Measurements from ENCODE around the gene MED14.

MED14 gene

GRCh38 chrX:40727093-40727492 is 8.2 kb downstream of the MED14 start:
- no peak for TF ChIP-seq CTCF (conservative IDR thresholded peaks at IDR 0.05)
- H3K27ac ChIP-seq = no peak overlapping the region

DNA sequence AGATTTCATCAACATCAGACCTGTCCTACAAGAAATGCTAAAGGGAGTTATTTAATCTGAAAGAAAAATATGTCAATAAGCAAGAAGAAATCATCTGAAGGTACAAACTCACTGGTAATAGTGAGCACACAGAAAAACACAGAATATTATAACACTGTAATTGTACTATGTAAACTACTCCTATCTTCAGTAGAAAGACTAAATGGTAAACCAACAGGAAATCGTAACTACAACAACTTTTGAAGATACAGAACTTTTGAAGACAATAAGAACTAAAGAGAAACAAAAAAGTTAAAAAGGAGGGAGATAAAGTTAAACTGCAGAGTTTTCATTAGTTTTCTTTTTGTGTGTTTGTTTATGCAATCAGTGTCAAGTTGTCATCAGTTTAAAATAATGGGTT is 12.4 kb downstream of the MED14 start:
- TF ChIP-seq CTCF (conservative IDR thresholded peaks at IDR 0.05) = no peak

GRCh38 chrX:40721489-40722106 is 13.7 kb downstream of the MED14 start:
- no peak for TF ChIP-seq CTCF (conservative IDR thresholded peaks at IDR 0.05)
- H3K27ac ChIP-seq = no peak overlapping the region

More for the DNA sequence above, 12.4 kb downstream of the MED14 start:
- no peak overlapping the region for H3K27ac ChIP-seq

DNA sequence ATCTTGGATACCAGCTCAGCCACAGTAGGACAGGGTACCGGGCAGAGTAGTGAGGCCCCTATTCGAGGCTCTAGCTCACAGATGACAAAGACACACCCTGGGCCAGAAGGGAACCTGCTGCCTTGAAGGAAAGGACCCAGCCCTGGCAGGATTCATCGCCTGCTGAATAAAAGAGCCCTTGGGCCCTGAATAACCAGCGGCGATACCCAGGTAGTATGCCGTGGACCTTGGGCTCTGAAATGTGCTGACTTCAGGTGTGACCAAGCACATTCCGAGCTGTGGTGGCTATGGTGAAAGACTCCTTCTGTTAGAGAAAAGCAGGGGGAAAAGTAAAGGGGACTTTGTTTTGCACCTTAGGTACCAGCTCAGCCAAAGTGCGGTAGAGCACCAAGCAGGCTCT is 14.6 kb downstream of the MED14 start:
- H3K27ac ChIP-seq = no peak overlapping the region
- TF ChIP-seq CTCF (conservative IDR thresholded peaks at IDR 0.05) = no peak

- no peak for TF ChIP-seq CTCF (conservative IDR thresholded peaks at IDR 0.05)
- no peak overlapping the region for H3K27ac ChIP-seq
These were observed 15.0 kb downstream of the MED14 start for GRCh38 chrX:40720339-40720738.

GRCh38 chrX:40719731-40720130 is 15.6 kb downstream of the MED14 start:
- TF ChIP-seq CTCF (conservative IDR thresholded peaks at IDR 0.05) = no peak
- no peak overlapping the region for H3K27ac ChIP-seq

GRCh38 chrX:40719218-40719617 is 16.1 kb downstream of the MED14 start:
- H3K27ac ChIP-seq = no peak overlapping the region
- TF ChIP-seq CTCF (conservative IDR thresholded peaks at IDR 0.05) = no peak
